GM21528 (cell line): ENCODE results near the gene ODAD2.

ENCODE experiments used
- ATAC-seq: cut with Tn5 transposase; IDR thresholded peaks from one replicate; pipeline ENCODE4 v1.9.1; 2021; ENCODE audit warnings: mild to moderate bottlenecking, moderate library complexity; ENCODE audit not compliant: unreplicated experiment, low FRiP score

Gene ODAD2

DNA sequence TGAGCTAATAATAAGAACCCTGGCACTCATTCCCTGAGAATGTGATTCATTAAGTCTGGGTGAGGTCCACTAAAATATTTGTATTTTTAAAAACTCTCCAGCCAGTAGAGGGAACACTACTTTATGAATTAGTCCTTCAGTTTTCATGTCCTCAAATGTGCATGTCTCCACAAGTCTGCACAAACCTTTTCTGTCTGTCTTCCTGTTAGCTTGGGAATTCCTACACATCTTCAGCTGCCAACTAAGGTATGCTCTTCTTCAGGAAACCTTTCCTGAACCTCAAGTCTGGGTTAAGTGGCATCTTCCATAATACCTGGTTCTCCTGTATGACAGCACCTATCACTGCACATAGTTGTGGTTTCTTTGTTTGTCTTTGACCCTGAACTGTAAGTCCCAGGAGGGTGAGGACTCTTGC, 133.7 kb downstream of the ODAD2 start:
- no peak for ATAC-seq

DNA sequence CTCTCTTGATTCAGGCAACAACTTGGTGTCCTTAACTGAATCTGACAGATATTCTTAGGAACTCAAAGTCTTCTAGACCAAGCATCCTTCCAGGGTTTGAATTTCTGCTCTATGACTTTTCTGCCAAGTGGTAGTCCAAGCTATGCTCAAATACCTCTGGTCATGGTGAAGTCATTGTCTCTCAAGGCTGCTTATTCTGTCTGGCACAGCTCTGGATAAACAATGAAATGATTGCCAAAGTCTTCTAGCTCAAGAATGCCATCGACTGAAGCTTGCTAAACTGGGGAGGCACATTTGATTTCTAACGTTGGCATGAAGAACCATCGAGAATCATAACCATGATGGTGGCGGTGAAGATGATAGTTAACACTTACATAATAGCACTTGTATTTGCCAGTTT, 137.1 kb downstream of the ODAD2 start:
- no peak for ATAC-seq

DNA sequence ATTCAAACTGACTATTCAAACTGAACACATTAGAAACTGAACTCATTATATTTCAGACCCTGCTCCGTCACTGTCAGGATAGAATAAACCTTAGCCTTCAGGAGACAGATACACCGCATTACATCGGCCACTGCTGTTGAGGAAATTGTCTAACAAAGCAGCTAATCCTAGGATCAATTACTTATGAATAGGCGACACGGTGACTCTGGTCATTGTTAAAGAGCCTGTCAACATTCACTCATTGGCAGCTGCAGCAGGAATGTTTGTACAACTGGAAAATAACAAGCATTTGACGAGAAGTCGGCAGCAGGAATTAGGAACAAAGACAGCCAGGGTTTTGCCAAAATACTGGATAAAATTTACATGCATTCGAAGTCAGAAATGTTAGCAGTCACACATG, 141.3 kb downstream of the ODAD2 start:
- ATAC-seq = no peak

DNA sequence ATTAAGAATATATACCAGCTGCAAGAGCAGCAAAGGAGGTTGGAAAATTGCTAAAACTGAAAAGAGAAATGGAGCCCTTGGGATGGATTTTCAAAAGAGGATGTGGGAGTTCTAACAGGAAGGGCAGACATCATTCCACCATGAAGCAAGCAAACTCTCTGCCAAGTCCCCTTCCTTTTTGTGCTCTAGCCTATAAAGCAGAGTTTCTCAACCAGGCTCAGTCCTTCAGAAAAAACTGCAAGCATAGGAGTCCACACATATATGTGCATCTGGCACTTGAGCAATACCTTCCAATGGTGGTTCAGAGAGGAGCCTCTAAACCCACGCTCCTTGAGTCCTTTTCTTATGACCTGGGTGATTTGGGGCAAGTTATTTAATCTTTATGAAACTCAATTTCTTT, 154.7 kb downstream of the ODAD2 start:
- ATAC-seq = no peak

DNA sequence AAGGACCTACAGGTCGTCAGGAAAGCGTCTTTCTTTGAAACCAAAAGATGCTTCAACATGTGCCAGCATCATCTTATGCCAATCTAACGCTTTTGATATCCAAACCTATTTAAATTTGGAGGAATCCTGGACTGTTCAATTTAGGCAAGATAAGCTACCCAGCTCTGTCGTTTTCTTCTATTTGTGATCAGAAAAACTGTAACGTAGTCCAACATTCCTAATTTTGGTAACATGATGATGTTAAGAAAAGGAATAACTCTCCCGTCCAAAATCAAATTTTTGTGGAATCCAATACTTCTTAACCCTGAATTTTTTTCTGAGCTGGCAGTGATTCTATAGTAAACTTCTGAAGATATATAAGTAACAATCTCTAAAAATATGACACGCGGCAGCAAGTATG, 160.0 kb downstream of the ODAD2 start:
- ATAC-seq = no peak

DNA sequence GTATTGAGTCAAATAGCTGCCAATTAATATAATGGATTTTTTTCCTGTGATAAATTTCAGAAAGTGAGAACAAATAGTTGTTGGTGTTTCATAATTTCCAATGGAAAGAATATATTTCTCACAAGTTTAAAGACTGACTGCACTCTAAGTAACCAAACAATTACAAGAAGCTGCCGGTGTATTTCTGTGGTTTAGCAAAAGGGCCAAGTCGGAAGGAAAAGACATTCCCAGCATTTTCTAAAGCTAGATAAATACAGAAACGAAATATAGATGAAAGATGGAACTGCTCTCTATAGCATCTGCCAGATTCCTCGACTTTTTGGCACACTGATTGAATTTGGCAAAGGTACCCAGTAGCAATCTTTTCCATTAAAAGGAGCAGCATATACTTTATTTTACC, 160.5 kb downstream of the ODAD2 start:
- ATAC-seq = no peak

DNA sequence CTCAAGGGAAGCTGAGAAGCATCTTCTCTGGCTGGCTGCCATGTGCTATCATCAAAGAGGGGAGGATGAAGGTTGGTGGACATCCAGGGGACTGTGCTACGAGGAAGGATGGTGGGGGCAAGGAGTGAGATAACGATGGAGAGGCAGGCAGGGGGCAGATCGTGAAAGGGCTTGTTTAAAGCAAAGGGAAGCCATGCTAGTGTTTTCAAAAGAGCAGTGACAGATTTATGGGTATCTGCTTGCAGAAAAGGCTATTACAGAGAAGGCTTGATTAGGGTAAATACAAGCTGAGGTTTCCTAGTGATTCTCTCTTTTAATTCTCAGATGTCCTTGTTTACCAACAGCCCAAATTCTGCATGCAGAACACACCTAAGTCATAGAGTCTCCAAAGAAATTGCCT, 164.4 kb downstream of the ODAD2 start:
- no peak for ATAC-seq

DNA sequence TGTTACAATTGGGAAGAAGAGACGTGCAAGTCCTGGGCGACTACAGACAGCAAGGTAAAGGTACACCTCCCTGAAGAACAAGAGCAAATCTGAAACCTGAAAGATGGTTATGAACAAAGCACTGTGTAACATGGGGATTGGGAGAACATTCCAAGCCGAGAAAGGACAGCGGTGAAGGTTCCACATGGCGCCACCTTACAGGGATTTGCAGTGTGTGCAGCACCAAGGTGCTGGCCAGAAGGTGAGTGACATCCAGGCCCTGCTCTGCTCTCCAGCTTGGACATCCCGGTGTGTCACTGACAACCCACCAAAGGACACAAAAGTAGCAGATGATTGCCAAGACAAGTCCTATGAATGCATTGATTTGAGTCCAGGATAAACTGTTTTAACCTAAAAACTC, 165.1 kb downstream of the ODAD2 start:
- ATAC-seq = no peak

DNA sequence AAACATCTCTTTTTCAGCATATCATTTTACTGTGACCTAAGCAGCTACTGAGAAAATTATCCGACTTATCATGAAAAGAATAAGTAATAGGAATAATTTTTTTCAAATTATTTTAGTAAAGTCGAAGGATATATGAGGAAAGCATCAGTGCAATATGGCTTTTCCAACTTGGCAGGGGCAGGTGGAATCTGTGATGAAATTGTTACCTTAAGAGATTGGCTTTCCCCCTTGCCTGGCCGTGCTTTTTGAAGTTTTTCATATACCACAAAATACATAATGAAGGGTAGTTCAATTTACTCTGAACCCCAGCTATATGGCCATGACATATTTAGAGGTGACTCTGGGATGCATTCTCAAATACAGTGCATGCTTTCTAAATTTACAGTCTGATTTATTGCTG, 166.1 kb downstream of the ODAD2 start:
- ATAC-seq = no peak

DNA sequence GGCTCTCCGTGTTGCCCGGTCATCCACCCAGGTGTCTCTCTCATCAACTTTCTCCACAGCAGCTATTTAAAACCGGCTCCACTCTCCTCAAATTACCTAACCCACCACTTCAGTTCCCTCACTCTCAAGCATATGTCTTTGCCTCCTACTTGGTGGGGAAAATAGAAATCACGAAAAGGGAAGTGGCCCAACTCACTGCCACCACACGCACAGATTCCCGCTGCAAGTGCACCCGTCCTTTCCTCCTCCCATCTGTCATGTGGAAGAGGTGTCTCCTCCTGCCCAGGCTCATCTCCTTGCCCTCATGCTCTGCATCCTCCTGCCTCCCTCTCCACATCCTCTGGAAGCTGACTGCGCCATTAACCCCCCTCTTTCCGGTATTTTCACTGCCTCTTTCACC, 172.5 kb downstream of the ODAD2 start:
- no peak for ATAC-seq

DNA sequence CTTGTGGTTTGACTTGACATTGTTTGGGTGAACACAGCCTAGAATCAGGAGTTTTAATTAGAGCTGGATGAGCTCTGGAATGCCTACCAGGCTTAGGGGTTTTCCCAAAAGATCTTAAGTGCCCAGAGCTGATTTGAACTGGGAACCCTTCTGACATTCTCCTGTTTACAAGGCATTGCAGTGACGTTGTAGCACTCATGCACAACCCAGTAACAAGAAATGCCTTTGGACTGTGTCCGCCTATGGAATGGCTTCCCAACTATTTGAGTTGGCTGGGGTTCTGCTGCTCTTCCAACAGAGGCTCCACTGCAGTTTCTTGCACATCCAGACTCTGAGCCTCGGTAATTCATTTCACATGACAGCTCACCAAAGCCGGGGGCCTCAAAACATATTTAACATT, 176.6 kb downstream of the ODAD2 start:
- no peak for ATAC-seq

DNA sequence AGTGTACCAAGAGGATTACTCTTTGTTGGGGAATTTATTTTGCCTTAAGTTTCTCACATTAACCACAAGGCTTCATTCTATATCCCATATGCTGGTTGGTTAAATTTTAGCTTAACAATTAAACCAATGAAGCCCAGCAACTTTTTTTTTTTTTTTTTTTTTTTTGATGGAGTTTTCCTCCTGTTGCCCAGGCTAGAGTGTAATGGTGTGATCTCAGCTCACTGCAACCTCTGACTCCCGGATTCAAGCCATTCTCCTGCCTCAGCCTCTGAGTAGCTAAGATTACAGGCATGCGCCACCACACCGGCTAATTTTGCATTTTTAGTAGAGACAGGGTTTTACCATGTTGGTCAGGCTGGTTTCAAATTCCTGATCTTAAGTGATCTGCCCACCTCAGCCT, 178.2 kb downstream of the ODAD2 start:
- no peak for ATAC-seq

DNA sequence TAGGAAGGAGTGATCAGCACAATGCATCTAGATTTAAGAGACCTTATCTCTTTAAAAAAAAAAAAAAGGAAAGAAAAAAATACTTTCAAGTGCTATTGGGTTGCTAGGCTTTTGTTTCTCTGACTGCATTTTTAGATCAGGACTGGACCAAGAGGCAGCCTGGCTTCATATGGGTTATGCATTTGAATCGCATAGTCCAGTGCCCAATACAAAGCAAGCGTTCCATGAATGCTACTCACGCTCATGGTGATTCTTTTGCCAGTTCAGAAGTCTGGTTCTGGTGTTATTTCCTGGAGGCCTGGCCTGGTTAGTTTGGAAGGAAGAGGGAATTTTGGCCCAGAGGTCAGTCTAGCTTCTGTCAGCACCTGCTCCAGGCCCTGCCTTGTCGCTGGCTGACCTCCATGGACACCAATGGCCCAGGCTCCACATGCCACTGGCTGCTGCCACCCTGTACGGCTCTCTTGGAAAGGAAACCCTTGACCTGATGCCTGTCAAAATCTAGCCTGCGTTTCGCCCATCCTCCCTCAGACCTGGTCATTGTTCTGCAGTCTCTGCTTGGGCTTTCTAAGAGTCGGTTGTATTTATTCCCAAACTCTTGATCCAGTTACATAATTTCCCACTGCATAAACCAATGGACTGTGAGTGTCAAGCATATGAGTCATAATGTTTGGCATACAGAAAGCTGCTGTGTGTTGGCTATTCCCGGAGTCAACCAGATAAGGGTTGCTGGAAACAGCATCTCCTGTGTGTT, 178.9 kb downstream of the ODAD2 start:
- no peak for ATAC-seq

DNA sequence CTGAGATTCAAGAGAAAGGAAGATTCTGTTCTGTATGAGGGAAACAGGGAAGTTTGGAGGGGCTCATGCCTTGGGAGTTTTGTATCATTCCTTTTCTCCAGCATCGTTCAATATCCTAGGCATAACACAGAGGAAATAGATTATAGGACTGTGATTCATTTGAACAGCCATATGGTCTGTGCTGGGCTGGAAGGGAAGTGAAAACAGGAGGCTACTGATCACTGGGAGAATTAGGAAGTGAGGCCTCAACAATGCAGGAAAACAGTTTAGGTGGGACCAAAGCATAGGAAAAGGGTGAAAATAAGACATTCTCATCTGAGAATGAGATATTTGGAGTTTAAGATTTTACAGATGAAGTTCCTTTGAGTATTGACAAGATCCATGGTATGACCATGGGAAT, 182.6 kb downstream of the ODAD2 start:
- ATAC-seq = no peak

DNA sequence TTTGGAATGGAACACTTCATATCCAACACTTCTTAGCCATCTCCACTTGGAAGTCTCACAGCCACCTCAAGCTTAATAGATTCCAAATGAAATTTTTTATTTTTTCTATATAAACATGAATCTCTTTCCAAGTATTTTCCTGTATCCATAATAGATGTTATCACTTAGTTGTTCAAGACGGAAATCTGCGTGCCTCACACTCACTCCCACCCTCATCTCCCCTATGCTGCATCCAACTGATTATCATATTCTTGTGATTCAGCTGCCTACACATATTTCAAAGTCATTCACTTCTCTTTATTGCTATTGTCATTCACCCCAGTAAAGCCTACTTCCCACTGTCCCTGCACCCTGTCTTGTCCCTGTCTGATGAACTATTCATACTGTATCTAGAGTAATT, 183.0 kb downstream of the ODAD2 start:
- no peak for ATAC-seq

DNA sequence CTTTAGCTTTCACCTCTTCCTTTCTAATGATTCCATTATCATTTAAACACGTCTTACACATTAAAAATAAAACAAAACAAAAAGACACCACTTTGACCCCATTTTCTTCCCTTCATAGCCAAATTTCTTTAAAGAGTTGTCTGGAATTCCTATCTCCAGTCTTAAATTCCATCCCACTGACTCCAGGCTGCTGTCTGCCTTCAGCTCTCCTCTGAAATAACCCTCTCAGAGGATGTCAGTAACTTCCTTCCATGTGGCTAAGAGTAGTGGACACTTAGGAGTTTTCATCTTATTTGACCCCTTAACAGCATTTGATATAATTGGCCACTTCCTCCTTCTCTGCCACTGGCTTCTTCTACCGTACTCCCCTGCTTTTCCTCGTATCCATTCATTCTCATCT, 183.6 kb downstream of the ODAD2 start:
- no peak for ATAC-seq

DNA sequence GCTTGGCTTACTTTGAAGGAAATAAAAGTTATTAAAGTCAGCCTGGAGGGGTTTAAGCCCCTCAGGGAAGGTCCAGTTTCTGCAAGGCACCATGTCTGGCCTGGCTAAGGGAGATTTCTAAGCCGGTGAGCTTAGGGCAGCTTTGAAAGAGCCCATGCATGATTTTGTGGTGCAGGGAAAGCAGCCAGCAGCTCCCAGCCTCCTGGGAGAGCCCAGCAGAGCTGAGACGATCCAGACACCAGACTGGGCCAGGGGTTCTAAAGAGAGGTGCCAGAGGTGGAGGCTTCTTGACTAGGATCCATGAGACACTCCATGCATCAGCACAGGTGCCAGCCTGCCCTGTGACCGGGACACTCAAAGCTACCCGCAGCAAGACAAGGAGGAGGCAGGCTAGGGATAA, 193.7 kb downstream of the ODAD2 start:
- ATAC-seq = no peak

DNA sequence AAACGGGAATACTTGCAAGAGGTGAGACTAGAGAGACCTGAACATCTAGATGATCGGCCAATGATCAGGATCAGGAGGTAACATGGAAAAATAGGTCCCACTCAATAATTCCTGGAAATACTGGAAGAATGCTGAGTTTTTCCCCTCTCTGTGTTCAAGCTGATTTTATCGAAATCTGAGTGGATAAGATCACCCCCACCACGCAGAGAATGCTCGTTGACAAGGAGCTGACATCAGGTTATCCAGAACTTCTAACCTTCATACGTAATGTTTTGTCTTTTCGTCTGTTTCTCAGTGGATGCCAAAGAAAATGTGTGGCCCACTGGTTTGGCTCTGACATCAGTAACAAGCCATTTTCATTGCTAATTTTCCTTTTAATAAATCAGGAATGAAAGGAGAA, 194.7 kb downstream of the ODAD2 start:
- ATAC-seq = no peak

DNA sequence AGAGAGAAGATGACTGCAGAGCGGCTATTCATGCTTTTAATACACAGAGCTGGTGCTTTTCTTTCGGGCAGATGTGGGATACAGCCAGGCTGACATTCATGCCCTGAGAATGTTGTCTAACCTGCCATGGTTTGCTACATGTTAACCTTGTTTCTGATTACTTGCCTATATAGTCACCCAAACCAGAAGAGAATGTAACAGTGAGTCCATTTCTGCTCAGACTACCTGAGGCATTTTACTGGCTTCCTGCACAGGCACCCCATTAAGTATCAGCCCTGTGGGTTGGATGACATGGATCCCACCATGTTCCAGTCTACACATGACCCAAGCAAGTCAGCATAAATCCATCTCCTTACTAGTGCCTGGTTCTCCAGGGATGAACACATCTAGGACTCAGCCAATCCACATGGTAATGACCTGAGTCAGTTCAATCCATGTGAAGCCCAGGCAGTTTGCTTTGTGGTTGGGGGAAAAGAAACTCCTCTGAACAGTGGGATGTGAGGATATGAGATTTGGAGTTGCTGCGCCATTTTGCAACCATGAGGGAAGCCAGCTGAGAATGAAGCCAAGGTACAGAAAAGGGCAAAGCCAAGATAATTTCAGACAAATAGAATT, 197.6 kb downstream of the ODAD2 start:
- ATAC-seq = no peak

DNA sequence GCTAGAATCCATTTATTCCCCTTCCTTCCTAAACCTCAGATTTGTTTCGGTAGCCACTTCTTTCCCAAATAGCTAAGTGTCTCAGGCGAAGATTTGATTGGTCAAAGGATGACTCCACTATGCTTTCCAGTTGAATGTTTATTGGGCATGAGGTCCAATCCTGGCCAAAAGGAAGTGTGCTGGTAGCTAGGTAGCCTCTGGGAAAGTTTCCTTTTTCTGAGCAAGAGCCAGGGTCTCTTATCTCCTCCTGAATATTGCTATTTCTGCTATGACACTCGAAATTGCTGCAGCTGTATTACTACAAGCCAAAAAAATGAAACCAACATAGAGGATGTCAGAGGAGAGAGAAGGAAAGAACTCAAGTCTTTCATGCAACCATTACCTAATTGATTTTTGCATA, 199.8 kb downstream of the ODAD2 start:
- no peak for ATAC-seq

DNA sequence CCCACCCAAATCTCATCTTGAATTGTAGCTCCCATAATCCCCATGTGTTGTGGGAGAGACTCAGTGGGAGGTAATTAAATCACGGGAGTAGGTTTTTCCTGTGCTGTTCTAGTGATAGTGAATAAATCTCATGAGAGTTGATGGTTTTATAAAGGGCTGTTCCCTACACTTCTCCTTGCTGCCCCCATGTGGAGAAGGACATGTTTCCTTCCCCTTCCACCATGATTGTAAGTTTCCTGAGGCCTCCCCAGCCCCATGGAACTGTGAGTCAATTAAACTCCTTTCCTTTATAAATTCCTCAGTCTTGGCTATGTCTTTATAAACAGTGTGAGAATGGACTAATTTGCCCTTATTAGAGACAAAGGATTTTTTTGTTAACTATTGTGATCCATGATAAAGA, 204.7 kb downstream of the ODAD2 start:
- ATAC-seq = no peak

DNA sequence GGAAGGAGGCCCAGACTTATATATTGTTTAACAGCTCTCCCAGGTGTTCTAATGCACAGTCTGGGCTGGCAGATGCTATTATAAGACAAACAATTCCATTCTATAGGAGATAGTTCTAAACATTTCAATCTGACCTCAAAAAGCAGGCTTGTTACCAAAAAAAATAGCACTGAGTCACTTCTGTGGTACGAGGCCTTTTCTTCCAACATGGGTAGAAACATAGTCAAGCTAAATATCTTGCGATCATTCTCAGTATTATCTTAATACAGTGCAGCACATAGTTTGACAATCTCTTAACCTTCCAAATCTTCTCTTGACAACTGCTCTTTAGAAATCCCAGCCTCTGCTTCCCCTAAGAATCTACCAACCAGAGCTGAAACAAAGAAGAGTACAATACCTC, 206.7 kb downstream of the ODAD2 start:
- no peak for ATAC-seq

DNA sequence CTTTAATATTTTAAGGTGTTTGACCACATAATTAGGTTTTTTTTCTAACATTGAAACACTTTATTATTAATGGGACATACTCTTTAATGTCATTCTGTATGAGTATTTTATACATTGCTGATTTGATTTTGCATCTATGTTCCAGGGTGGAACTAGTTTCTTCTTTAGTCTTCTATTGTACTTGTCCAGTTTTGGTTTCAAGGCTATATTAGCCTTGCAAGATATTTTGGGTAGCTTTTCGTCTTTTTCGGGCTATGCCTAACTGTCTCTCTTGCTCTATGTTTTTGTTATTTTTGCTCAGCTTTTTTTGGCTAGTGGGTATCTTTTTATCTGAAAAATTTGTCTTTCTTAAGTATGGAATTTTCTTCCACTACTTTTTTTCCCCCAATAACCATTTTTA, 214.6 kb downstream of the ODAD2 start:
- ATAC-seq = no peak
